HepG2 (cell line): ENCODE measurements around the gene SAPCD2. TPM values are rescaled to one million over a fixed set of nuclear protein-coding genes. Genes with fewer than 3 reads are reported as not detected.

ENCODE experiments used
- BRCA1 ChIP-seq: sonication (generic); formaldehyde crosslinking; IDR thresholded peaks from 2 replicates; pipeline ENCODE4 v1.4.0; 2020; ENCODE audit warnings: missing genetic modification reagents
- JUND ChIP-seq: sonication (generic); formaldehyde crosslinking; IDR thresholded peaks from 2 replicates; pipeline ENCODE4 v1.8.0; 2022; ENCODE audit warnings: mild to moderate bottlenecking, missing genetic modification reagents
- KDM1A ChIP-seq: IDR thresholded peaks from 2 replicates; pipeline ENCODE4 v1.6.1; 2016; ENCODE audit warnings: missing compliant biosample characterization
- KLF9 ChIP-seq: IDR thresholded peaks from 2 replicates; pipeline ENCODE4 v1.6.1; 2016; ENCODE audit warnings: low read depth
- MLLT10 ChIP-seq: sonication (generic); formaldehyde crosslinking; IDR thresholded peaks from 2 replicates; pipeline ENCODE4 v1.4.0; 2020; ENCODE audit warnings: missing genetic modification reagents
- NR2F2 ChIP-seq: IDR thresholded peaks from 2 replicates; pipeline ENCODE4 v1.6.1; 2012; ENCODE audit warnings: low read depth, inconsistent platforms, borderline replicate concordance
- SMARCC2 ChIP-seq: fragments of 450-650 bp; IDR thresholded peaks from 2 replicates; pipeline ENCODE4 v1.6.1; 2017; ENCODE audit warnings: antibody characterized with exemption, mild to moderate bottlenecking
- SP4 ChIP-seq: sonication (generic); formaldehyde crosslinking; IDR thresholded peaks from 2 replicates; pipeline ENCODE4 v1.8.1; 2023; ENCODE audit warnings: mild to moderate bottlenecking, missing genetic modification reagents
- ZBTB39 ChIP-seq: sonication (generic); formaldehyde crosslinking; IDR thresholded peaks from 2 replicates; pipeline ENCODE4 v1.5.0; 2020; ENCODE audit warnings: missing genetic modification reagents
- ZFP82 ChIP-seq: sonication (generic); formaldehyde crosslinking; IDR thresholded peaks from 2 replicates; pipeline ENCODE4 v1.5.1; 2020; ENCODE audit warnings: mild to moderate bottlenecking, missing genetic modification reagents, borderline replicate concordance
- ZFP90 ChIP-seq: sonication (generic); formaldehyde crosslinking; IDR thresholded peaks from 2 replicates; pipeline ENCODE4 v1.8.0; 2022; ENCODE audit warnings: missing genetic modification reagents, mild to moderate bottlenecking, inconsistent platforms, borderline replicate concordance
- ZNF383 ChIP-seq: sonication (generic); formaldehyde crosslinking; IDR thresholded peaks from 2 replicates; pipeline ENCODE4 v1.4.0; 2020; ENCODE audit warnings: missing genetic modification reagents, mild to moderate bottlenecking, borderline replicate concordance
- ZNF430 ChIP-seq: sonication (generic); formaldehyde crosslinking; IDR thresholded peaks from 2 replicates; pipeline ENCODE4 v1.9.0; 2021; ENCODE audit warnings: mild to moderate bottlenecking, missing genetic modification reagents
- ZNF460 ChIP-seq: sonication (generic); formaldehyde crosslinking; IDR thresholded peaks from 2 replicates; pipeline ENCODE4 v1.5.1; 2020; ENCODE audit warnings: missing genetic modification reagents, mild to moderate bottlenecking, borderline replicate concordance
- ZNF691 ChIP-seq: sonication (generic); formaldehyde crosslinking; IDR thresholded peaks from 2 replicates; pipeline ENCODE4 v1.4.0; 2020; ENCODE audit warnings: missing genetic modification reagents, low read depth, mild to moderate bottlenecking, borderline replicate concordance
- ZNF768 ChIP-seq: sonication (generic); formaldehyde crosslinking; IDR thresholded peaks from 2 replicates; pipeline ENCODE4 v1.4.0; 2020; ENCODE audit warnings: missing genetic modification reagents
- ZSCAN9 ChIP-seq: IDR thresholded peaks from 2 replicates; pipeline ENCODE4 v1.6.1; 2016; ENCODE audit warnings: borderline replicate concordance
- polyA plus RNA-seq, 8 experiments: library from polyadenylated mRNA; depleted of rRNA in 3 of 8; stranded (reverse) in 7 of 8; unstranded in 1 of 8; fragments of >200 nt; fragmentation: Illumina TruSeq in 4 of 8; extraction: Trizol in 4 of 8; gene quantifications; 2 replicates each; pipeline versions ENCODE4 v1.2.1 to v1.2.3, GENCODE V29; 2011 to 2016; ENCODE audit warnings: low read depth in 4 of 8, missing spikeins in 1 of 8, mixed read lengths in 1 of 8; ENCODE audit not compliant: insufficient read depth in 1 of 8
- total RNA-seq, 5 experiments: library from RNA; depleted of rRNA; stranded (reverse); fragments of >200 nt; fragmentation: Illumina TruSeq; extraction: Trizol; gene quantifications; 2 replicates each; pipeline ENCODE4 v1.2.3, GENCODE V29; 2016; ENCODE audit warnings: low read depth in 1 of 5
- TF ChIP-seq, protein P1 (sequence below): sonication (generic); formaldehyde crosslinking; IDR thresholded peaks from 2 replicates; pipeline ENCODE4 v1.4.0; 2020; ENCODE audit warnings: missing genetic modification reagents; ENCODE audit errors: not compliant biosample characterization
- TF ChIP-seq, protein P2 (sequence below), 2 experiments: IDR thresholded peaks; 2 replicates each; pipeline ENCODE4 v1.6.1; 2011 to 2012; ENCODE audit warnings: low read length in 2 of 2, borderline replicate concordance in 1 of 2, low read depth in 1 of 2, mild to moderate bottlenecking in 1 of 2, moderate library complexity in 1 of 2

Gene SAPCD2
- total and polyA plus RNA-seq, 2 of the 13 experiments (the other 11 are each of a cell fraction or from before 2014, with no cell fraction given), result 21.9 to 42.8 TPM

GRCh38 chr9:137117269-137117731, 46.9 kb upstream of the SAPCD2 start (continued):
- TF ChIP-seq ZNF691 (CRISPR knock-in tag) (no peak), SP4 (CRISPR knock-in tag) (0 out of 2 replicates have a peak, but pooled peaks have one; percentile 14), KDM1A (no peak), ZNF383 (no peak), KLF9 (CRISPR knock-in tag) (no peak), SMARCC2 (no peak), BRCA1 (CRISPR knock-in tag) (no peak), JUND (no peak), ZNF460 (CRISPR knock-in tag) (no peak), ZFP82 (no peak), NR2F2 (no peak), ZBTB39 (CRISPR knock-in tag) (0 out of 2 replicates have a peak, but pooled peaks have one; percentile 10), ZNF768 (peak; percentile 25; the same call in 1 of the 2 replicates), ZFP90 (CRISPR knock-in tag) (no peak), ZNF430 (CRISPR knock-in tag) (no peak), MLLT10 (CRISPR knock-in tag) (no peak), ZSCAN9 (CRISPR knock-in tag) (no peak)
- TF ChIP-seq, protein P1, sequence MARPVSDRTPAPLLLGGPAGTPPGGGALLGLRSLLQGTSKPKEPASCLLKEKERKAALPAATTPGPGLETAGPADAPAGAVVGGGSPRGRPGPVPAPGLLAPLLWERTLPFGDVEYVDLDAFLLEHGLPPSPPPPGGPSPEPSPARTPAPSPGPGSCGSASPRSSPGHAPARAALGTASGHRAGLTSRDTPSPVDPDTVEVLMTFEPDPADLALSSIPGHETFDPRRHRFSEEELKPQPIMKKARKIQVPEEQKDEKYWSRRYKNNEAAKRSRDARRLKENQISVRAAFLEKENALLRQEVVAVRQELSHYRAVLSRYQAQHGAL (CRISPR knock-in tag), result peak; percentile 69
- TF ChIP-seq, protein P2, sequence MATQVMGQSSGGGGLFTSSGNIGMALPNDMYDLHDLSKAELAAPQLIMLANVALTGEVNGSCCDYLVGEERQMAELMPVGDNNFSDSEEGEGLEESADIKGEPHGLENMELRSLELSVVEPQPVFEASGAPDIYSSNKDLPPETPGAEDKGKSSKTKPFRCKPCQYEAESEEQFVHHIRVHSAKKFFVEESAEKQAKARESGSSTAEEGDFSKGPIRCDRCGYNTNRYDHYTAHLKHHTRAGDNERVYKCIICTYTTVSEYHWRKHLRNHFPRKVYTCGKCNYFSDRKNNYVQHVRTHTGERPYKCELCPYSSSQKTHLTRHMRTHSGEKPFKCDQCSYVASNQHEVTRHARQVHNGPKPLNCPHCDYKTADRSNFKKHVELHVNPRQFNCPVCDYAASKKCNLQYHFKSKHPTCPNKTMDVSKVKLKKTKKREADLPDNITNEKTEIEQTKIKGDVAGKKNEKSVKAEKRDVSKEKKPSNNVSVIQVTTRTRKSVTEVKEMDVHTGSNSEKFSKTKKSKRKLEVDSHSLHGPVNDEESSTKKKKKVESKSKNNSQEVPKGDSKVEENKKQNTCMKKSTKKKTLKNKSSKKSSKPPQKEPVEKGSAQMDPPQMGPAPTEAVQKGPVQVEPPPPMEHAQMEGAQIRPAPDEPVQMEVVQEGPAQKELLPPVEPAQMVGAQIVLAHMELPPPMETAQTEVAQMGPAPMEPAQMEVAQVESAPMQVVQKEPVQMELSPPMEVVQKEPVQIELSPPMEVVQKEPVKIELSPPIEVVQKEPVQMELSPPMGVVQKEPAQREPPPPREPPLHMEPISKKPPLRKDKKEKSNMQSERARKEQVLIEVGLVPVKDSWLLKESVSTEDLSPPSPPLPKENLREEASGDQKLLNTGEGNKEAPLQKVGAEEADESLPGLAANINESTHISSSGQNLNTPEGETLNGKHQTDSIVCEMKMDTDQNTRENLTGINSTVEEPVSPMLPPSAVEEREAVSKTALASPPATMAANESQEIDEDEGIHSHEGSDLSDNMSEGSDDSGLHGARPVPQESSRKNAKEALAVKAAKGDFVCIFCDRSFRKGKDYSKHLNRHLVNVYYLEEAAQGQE (IDR thresholded peaks at IDR 0.05; ENCODE audit: borderline replicate concordance in 1 of 2, low read depth in 1 of 2, low read length in 2 of 2), result no peak
